Hematopoietic multipotent progenitor cell treated with erythropoietin and hydrocortisone succinate and interleukin-3 and kit ligand, for 17 days (in vitro differentiated cells): ENCODE results near the gene PHOSPHO2.

ENCODE experiments used
- DNase-seq: peaks from one replicate; pipeline ENCODE4 v3.0.0-alpha.2; 2015; ENCODE audit warnings: low spot score

The PHOSPHO2 gene

DNA sequence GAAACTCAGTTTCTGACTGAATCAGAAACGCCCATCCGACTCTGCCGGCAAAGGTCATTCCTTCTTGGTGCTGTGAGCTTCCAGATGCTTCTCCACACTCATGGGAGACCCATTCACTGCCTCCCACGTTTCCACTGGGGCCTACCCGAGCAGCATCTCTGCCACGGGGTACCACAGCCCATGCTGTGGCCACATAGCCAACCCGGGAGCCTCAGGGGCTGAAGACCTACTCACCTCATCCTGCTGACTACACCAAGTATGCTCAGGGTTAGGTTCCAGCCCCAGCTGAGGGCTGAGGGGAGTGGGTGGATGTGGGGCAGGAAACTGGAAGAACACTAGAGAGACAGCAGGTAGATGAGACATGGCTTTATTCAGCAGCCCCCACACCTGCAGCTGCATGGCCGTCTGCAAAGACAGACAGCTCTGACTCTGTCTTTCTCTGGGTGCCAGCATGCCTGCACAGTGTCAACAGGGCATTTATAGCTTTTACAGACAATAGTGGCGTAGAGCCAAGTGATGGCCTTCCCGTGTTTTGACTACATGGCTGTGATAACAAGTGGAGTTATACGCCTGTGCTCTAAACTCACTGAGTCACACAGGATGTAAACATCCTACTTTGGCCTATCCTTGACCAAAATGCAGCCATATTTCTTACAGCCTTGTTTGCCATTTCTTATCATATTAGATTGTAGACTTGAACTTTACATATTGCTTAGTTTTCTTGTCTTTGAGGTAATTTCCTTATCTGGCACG, 22.8 kb downstream of the PHOSPHO2 start:
- DNase-seq: no peak

DNA sequence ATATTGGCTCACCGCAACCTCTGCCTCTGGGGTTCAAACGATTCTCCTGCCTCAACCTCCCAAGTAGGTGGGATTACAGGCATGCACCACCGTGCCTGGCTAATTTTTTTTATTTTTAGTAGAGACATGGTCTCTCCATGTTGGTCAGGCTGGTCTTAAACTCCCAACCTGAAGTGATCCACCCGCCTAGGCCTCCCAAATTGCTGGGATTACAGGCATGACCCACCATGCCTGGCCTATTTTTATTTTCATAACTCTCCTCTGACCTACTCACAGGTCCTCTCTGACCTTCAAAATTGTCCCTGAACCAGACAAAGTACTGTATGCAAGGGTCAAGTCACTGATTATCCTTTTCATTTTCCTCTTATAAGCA, 23.4 kb downstream of the PHOSPHO2 start:
- DNase-seq: no peak

DNA sequence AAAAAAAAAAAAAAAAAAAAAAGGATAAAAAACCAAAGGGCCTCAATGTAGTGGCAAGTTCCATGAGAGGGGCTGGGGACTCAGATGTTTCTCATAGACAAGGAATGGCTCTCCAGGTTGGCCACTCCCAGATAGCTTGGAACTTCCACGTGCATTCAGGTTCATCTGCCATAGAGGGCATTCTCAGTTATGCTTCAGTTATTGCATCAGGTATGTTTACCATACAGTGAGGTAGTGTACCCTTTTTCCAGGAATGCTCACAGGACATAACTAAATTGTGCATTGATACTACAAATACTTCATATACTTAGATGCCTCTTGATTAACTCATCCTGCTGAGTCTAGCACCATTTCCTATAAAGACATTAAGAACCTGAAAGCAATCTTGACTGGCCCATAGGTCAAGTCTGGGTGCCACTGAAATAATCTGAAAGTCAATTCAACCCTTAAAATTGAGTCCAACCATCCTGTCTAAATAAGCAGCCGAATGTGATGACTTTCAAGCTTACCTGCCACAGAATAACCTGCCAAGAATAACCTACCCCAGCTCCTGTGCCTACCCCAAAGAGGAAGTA, 24.7 kb downstream of the PHOSPHO2 start:
- no peak for DNase-seq

GRCh38 chr2:169721016-169721415, 26.7 kb downstream of the PHOSPHO2 start:
- DNase-seq: no peak

- DNase-seq: no peak
Measured at GRCh38 chr2:169727065-169727464, 32.8 kb downstream of the PHOSPHO2 start.

DNA sequence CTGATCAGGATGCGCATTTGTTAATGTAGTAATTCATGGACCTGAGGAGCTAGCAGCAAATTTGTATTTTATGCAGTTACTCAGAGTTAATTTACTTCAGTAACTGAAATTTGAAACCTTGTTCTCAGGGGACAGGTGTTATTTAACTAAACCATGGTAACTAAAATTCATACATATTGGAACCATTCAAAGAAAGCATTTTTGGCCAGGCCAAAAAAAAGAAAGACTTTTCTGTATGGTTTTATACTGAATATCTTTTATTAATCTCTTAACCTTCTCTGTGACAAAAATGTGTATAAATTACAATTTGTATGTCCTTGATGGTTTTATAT, 35.0 kb downstream of the PHOSPHO2 start:
- DNase-seq: no peak

- no peak for DNase-seq
Measured at GRCh38 chr2:169732075-169732474, 37.8 kb downstream of the PHOSPHO2 start.

- no peak for DNase-seq
Measured at GRCh38 chr2:169732583-169733358, 38.5 kb downstream of the PHOSPHO2 start.

GRCh38 chr2:169734169-169734847, 40.0 kb downstream of the PHOSPHO2 start:
- no peak for DNase-seq

- no peak for DNase-seq
Measured at GRCh38 chr2:169735623-169736022, 41.4 kb downstream of the PHOSPHO2 start.

GRCh38 chr2:169736902-169737301, 42.6 kb downstream of the PHOSPHO2 start:
- no peak for DNase-seq

DNA sequence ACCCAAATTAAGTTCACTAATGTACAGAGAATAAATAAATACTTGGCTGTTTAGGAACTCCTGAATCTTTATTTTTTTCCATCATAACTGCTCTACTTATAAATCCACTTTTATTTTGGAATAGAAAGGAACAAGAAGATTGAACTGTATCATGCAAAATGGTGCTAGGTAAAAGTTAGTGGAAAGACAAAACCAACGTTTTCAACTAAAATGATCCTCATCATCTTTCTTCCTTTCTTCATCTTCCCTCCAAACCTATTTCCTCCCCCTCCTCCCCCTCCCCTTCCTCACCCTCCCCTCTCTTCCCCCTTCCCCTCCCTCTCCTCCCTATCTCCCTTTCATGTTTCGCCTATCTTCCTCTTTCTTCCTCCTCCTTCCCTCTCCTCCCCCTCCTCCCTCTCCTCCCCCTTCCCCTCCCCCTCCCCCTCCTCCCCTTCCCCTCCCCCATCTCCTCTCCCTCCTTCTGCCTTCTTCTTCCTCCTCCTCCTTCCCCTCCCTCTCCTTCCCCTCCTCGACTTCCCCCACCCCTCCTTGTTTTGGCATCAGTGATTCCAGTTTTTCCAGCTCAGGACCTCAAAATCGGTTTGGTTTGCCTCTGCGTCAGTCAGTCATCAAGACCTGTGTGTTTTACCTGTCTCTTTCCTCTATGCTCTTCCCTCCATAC, 44.4 kb downstream of the PHOSPHO2 start:
- DNase-seq: no peak

GRCh38 chr2:169739351-169739750, 45.1 kb downstream of the PHOSPHO2 start:
- no peak for DNase-seq

DNA sequence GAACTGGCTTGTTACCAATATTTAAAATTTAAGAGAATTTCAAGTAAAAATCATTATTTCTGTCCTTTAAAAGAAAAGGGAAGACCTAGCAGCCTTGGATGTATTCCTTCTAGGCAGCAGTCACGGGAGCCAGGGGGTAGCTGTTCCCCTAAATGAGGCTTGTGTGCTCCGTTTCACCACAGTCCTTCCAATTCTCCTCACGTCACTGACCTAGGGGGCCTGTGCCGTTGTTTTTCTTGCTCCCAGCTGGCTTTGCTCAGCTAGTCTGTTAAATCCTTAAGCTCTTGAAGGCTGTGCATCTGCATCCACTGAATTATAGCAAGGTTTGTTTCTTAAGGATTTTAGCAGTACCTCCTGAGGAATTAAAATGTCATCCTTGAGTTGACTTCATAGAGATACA, 49.3 kb downstream of the PHOSPHO2 start:
- no peak for DNase-seq

- DNase-seq: no peak
Measured at GRCh38 chr2:169746240-169746639, 52.0 kb downstream of the PHOSPHO2 start.

GRCh38 chr2:169748319-169748718, 54.0 kb downstream of the PHOSPHO2 start:
- no peak for DNase-seq
